Peyer's patch (tissue), 4 donors: ENCODE measurements around the gene MAIP1.
"Not testable (repeated sequence)": the region's sequence is repeated elsewhere in the genome, so short reads cannot be mapped to it uniquely, and the experiment has no call there.

Experiments used
- POLR2A ChIP-seq, 2 donors: fragments of 450-650 bp; IDR thresholded peaks; one replicate each; pipeline ENCODE4 v1.5.1; 2017; ENCODE audit warnings: antibody characterized with exemption in 2 of 2, mild to moderate bottlenecking in 2 of 2, moderate library complexity in 2 of 2
- TF ChIP-seq, protein P1 (sequence below), 6 experiments: fragments of 450-650 bp in 4 of 6; fragments of 200-600 bp in 2 of 6; sonication (generic) in 1 of 6; IDR thresholded peaks; one replicate each; pipeline ENCODE4 v1.5.1; 2017 to 2019; ENCODE audit warnings: antibody characterized with exemption in 6 of 6, mild to moderate bottlenecking in 3 of 6, moderate library complexity in 1 of 6

DNA sequence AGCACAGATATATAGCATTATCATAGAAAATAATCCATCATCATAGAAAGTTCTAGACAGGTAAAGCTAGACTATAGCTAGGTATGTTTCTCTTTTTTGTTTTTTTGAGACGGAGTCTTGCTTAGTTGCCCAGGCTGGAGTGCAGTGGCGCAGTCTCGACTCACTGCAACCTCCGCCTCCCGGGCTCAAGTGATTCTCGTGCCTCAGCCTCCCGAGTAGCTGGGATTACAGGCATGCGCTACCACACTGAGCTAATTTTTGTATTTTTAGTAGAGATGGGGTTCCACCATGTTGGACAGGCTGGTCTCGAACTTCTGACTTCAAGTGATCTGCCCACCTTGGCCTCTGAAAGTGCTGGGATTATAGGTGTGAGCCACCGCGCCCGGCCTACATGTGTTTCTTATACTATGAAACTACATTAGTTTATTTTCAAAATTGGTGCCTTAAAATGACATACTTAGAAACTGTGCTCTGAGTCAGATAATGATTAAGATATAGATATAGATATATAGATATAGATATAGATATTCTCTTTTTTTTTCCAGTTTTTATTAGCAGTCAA, 42.7 kb upstream of the MAIP1 start:
- not testable (repeated sequence) for TF ChIP-seq POLR2A (IDR thresholded peaks at IDR 0.05)
- TF ChIP-seq, protein P1, sequence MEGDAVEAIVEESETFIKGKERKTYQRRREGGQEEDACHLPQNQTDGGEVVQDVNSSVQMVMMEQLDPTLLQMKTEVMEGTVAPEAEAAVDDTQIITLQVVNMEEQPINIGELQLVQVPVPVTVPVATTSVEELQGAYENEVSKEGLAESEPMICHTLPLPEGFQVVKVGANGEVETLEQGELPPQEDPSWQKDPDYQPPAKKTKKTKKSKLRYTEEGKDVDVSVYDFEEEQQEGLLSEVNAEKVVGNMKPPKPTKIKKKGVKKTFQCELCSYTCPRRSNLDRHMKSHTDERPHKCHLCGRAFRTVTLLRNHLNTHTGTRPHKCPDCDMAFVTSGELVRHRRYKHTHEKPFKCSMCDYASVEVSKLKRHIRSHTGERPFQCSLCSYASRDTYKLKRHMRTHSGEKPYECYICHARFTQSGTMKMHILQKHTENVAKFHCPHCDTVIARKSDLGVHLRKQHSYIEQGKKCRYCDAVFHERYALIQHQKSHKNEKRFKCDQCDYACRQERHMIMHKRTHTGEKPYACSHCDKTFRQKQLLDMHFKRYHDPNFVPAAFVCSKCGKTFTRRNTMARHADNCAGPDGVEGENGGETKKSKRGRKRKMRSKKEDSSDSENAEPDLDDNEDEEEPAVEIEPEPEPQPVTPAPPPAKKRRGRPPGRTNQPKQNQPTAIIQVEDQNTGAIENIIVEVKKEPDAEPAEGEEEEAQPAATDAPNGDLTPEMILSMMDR (IDR thresholded peaks at IDR 0.05): not testable (repeated sequence)
